HFF-Myc (cell line): ENCODE measurements around the gene RAPGEF5.

ENCODE experiments used
- DNase-seq: peaks from one replicate; pipeline ENCODE4 v3.0.0-alpha.2; 2011; ENCODE audit warnings: low read depth; ENCODE audit errors: extremely low read depth
- H3K4me3 ChIP-seq: replicated peaks from 2 replicates; pipeline ENCODE4 v1.5.1; 2011; ENCODE audit warnings: low read depth, mild to moderate bottlenecking, control low read depth, low read length
- TF ChIP-seq, protein P1 (sequence below): IDR thresholded peaks from 2 replicates; pipeline ENCODE4 v1.5.1; 2012; ENCODE audit warnings: mild to moderate bottlenecking, low read depth, low read length, control low read depth; ENCODE audit errors: missing control alignments

RAPGEF5 gene

DNA sequence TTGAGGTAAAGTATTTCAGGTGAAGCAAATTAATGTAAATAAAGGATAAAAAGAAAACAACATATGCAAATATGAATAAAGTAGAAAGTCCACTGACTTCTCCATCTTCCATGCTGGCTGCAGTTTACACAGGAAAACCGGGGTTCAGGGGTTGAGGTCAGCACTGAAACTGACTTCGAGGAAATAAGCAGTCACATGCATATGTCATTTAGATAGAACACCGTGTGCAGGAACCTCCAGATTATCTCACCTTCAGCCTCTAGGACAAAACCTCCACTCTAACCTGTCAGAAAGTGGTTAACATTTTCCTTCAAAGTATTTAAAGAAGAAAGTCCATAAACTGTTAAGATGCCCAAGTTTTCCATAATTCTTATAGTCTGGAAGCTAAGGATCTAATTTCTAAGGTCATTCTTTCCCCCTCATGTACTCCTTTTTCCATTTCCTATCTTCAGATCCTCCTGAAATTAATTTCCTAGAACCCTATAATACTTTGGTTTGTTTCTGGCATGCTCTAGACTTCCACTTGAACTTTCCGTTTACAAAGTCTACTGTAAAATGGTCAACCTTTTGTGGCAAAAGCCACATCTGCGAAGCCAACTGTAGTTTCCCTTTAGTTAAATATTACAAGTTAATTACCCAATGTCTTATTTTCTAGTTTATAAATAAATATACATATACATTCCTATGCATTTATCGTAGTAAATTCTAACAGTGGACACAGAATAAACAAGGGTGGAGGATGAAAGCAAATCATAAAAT is 173.3 kb downstream of the RAPGEF5 start:
- no peak overlapping the region for H3K4me3 ChIP-seq
- no peak for DNase-seq
- TF ChIP-seq, protein P1, sequence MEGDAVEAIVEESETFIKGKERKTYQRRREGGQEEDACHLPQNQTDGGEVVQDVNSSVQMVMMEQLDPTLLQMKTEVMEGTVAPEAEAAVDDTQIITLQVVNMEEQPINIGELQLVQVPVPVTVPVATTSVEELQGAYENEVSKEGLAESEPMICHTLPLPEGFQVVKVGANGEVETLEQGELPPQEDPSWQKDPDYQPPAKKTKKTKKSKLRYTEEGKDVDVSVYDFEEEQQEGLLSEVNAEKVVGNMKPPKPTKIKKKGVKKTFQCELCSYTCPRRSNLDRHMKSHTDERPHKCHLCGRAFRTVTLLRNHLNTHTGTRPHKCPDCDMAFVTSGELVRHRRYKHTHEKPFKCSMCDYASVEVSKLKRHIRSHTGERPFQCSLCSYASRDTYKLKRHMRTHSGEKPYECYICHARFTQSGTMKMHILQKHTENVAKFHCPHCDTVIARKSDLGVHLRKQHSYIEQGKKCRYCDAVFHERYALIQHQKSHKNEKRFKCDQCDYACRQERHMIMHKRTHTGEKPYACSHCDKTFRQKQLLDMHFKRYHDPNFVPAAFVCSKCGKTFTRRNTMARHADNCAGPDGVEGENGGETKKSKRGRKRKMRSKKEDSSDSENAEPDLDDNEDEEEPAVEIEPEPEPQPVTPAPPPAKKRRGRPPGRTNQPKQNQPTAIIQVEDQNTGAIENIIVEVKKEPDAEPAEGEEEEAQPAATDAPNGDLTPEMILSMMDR, result no peak

DNA sequence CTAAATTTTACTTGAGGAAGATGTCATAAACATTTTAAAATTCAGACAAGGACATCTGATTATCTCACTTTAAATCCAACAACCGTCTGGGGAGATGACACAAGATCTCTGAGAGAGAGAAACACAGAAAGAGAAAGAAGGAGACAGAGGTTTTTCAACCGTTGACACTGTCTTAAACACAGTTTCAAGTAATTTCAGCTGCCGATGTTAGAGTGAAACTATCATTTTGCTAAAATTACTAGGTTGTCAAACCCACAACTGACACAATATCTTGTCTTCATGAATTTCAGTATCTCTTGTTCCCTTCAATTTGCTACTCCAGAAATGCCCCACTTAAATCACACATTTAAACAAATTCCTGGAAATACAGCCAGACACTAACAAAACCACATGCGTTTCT is 174.8 kb downstream of the RAPGEF5 start:
- DNase-seq, result no peak

DNA sequence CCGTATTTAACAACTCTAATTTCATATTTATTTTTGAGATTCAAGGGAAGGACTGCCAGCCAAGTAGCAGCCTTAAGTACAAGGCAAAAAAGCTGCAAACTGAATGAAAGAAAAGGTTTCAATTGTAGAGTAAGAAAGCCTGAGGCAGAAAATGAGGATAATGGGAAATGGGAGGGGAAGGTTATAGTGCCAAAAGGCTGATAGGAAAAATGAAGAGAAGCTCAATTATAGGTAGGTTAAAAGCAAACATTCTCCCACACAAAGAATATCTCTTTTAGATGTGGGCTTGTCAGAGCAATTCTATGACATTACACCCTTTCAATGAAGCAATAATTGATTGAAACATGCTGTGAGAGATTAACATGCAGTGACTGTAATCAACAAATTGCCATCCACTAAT is 175.3 kb downstream of the RAPGEF5 start:
- TF ChIP-seq, protein P1, result no peak
- DNase-seq, result no peak
- no peak overlapping the region for H3K4me3 ChIP-seq

More for the DNA sequence above, 174.8 kb downstream of the RAPGEF5 start:
- TF ChIP-seq, protein P1, result no peak
- H3K4me3 ChIP-seq, result no peak overlapping the region

DNA sequence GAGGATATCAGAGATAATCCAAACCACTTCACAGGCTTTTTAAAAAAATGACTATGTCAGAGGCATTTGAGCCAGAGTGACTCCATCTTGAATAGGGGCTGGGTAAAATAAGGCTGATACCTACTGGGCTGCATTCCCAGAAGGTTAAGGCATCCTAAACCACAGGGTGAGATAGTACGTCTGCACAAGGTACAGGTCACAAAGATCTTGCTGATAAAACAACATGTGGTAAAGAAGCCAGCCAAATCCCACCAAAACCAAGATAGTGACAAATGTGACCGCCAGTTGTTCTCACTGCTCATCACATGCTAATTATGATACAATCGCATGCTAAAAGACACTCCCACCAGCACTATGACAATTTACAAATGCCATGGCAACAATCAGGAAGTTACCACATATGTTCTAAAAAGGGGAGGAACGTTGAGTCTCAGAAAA is 177.5 kb downstream of the RAPGEF5 start:
- TF ChIP-seq, protein P1, result no peak
- DNase-seq, result no peak
- H3K4me3 ChIP-seq, result no peak overlapping the region

DNA sequence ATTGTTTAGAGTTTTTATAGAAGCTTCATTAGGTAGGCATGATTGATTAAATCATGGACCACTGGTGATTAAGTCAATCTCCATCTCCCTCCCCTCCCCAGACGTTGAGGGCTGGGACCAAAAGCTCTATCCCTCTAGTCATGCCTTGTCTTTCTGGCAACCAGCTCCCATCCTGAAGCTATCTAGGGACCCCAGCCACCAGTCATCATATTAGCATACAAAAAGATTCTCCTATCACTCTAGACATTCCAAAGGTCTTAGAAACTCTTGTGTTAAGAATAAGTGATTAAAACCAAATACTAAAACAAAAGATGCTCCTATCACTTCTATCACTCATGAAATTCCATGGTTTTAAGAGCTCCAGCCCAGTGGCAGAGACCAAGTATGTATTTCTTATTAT is 178.2 kb downstream of the RAPGEF5 start:
- no peak overlapping the region for H3K4me3 ChIP-seq
- TF ChIP-seq, protein P1, result no peak
- no peak for DNase-seq

DNA sequence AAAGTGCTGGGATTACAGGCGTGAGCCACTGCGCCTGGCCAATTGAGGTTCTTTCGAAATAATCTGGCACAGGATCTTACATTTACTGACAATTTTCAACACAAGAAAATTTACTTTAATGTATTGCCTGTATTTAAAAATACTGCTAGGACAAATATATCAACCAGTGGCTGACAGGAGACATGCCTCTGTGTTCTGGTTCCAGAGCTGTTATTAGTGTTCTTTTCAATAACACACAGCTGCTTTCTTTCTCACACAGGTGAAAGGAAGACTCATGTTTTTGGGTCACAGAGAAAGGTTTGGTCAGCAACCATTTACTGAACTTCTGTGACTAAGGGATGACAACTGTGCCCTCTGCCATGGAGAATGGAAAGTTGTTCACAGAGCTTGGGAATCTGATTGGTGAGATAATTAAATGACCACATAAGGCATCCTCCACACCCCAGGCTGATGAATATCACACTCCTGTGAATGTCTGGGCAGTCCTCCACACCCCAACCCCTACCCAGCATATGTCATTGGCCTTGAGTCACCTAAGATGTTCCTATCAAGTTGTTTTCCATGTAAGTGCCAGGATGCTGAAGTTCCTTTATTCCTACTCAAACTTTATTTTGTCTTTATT is 180.1 kb downstream of the RAPGEF5 start:
- no peak for DNase-seq
- TF ChIP-seq, protein P1, result no peak
- no peak overlapping the region for H3K4me3 ChIP-seq

DNA sequence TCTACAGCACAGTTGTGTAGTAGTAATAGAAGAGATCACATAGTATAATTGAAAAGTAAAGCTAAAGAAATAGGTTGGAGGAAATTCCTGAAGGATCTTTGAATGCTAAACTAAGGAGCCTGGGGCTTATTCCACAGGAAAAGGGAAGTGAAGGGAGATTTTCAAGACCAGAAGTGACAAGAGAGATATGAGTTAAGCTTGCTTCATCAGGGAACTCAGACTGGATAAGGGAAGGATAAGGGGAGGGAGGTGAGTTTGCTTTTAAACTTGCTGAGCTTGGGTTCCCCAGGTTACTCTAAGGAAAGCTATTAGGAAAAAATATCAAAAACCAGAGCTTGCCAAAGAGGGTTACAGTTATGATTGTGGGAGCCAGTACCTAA is 182.4 kb downstream of the RAPGEF5 start:
- H3K4me3 ChIP-seq, result no peak overlapping the region
- TF ChIP-seq, protein P1, result no peak
- no peak for DNase-seq
